Osteocyte (in vitro differentiated cells): Measurements from ENCODE around the gene MAEL. TPM values are rescaled to one million over a fixed set of nuclear protein-coding genes. Genes with fewer than 3 reads are reported as not detected.
A peak's percentile ranks its signal among the peaks of the same experiment; 100 is the strongest.

Experiments used
- DNase-seq: peaks from one replicate; pipeline ENCODE4 v3.0.0; 2021; ENCODE audit warnings: mixed read lengths; ENCODE audit not compliant: unreplicated experiment; ENCODE audit errors: extremely low spot score
- H3K27ac Mint-ChIP-seq: one replicate; pipeline ENCODE4 v1.8.0; 2021; ENCODE audit warnings: mild to moderate bottlenecking, mixed read lengths; ENCODE audit not compliant: unreplicated experiment
- H3K27me3 Mint-ChIP-seq: one replicate; pipeline ENCODE4 v1.8.0; 2021; ENCODE audit warnings: mixed read lengths; ENCODE audit not compliant: unreplicated experiment
- H3K36me3 Mint-ChIP-seq: one replicate; pipeline ENCODE4 v1.8.0; 2021; ENCODE audit warnings: mixed read lengths; ENCODE audit not compliant: unreplicated experiment
- H3K4me1 Mint-ChIP-seq: one replicate; pipeline ENCODE4 v1.8.0; 2021; ENCODE audit warnings: mixed read lengths; ENCODE audit not compliant: unreplicated experiment
- H3K4me3 Mint-ChIP-seq: one replicate; pipeline ENCODE4 v1.8.0; 2021; ENCODE audit warnings: mild to moderate bottlenecking, moderate library complexity, mixed read lengths; ENCODE audit not compliant: unreplicated experiment
- H3K9me3 Mint-ChIP-seq: one replicate; pipeline ENCODE4 v1.8.0; 2021; ENCODE audit warnings: mixed read lengths; ENCODE audit not compliant: unreplicated experiment
- CTCF ChIP-seq: fragments of 200-600 bp; sonication (generic); IDR thresholded peaks from 2 replicates; pipeline ENCODE4 v1.5.0; 2021; ENCODE audit warnings: antibody characterized with exemption, mild to moderate bottlenecking, moderate library complexity
- total RNA-seq: library from RNA; stranded (reverse); gene quantifications from 2 replicates; pipeline ENCODE4 v1.2.1, GENCODE V29; 2021

The MAEL gene
- total RNA-seq, 1 donor from 2014 or later: not detected

- Mint-ChIP-seq H3K4me3 (no peak overlapping the region), H3K4me1 (peaks cover 11% of the 10 kb centered on the region), H3K9me3 (no peaks in the 10 kb centered on the region), H3K27me3 (peaks cover 70% of the 10 kb centered on the region), H3K36me3 (no peaks in the 10 kb centered on the region), H3K27ac (no peak overlapping the region)
- no peak for DNase-seq
- TF ChIP-seq CTCF: no peak
Measured at GRCh38 chr1:166972193-166972592, 16.9 kb upstream of the MAEL start.

- H3K4me1 Mint-ChIP-seq: peaks cover 11% of the 10 kb centered on the region
- no peaks in the 10 kb centered on the region for H3K9me3 Mint-ChIP-seq
- H3K27me3 Mint-ChIP-seq: peaks cover 74% of the 10 kb centered on the region
- TF ChIP-seq CTCF: no peak
- H3K4me3 Mint-ChIP-seq: no peak overlapping the region
- DNase-seq: no peak
- no peaks in the 10 kb centered on the region for H3K36me3 Mint-ChIP-seq
- no peak overlapping the region for H3K27ac Mint-ChIP-seq
Measured at GRCh38 chr1:166972826-166973225, 16.3 kb upstream of the MAEL start.

- Mint-ChIP-seq H3K36me3 (no peaks in the 10 kb centered on the region), H3K27me3 (peaks cover 76% of the 10 kb centered on the region), H3K9me3 (no peaks in the 10 kb centered on the region), H3K27ac (no peak overlapping the region), H3K4me3 (peak overlapping the region; percentile 65), H3K4me1 (peaks cover 11% of the 10 kb centered on the region)
- no peak for DNase-seq
- no peak for TF ChIP-seq CTCF
Measured at GRCh38 chr1:166974647-166975345, 14.3 kb upstream of the MAEL start.

GRCh38 chr1:166975361-166976129 lies 13.5 kb upstream of the MAEL start, which contains the start of gene ILDR2:
Gene ILDR2, minus strand, starts transcription at chr1:166975540. Its CDS starts 272 bp downstream, at chr1:166975268.
- no peaks in the 10 kb centered on the region for H3K9me3 Mint-ChIP-seq
- peak within 1 kb of the TSS; percentile 65 for H3K4me3 Mint-ChIP-seq
- no peak for DNase-seq
- H3K4me1 Mint-ChIP-seq: peaks cover 11% of the 10 kb centered on the region
- no peak within 1 kb of the TSS for H3K27ac Mint-ChIP-seq
- TF ChIP-seq CTCF: no peak
- H3K27me3 Mint-ChIP-seq: peaks cover 70% of the 10 kb centered on the region
- H3K36me3 Mint-ChIP-seq: no peaks in the 10 kb centered on the region

- peaks cover 11% of the 10 kb centered on the region for H3K4me1 Mint-ChIP-seq
- H3K9me3 Mint-ChIP-seq: no peaks in the 10 kb centered on the region
- no peaks in the 10 kb centered on the region for H3K36me3 Mint-ChIP-seq
- H3K4me3 Mint-ChIP-seq: no peak overlapping the region
- no peak overlapping the region for H3K27ac Mint-ChIP-seq
- no peak for TF ChIP-seq CTCF
- peaks cover 56% of the 10 kb centered on the region for H3K27me3 Mint-ChIP-seq
- no peak for DNase-seq
Measured at GRCh38 chr1:166977951-166978350, 11.1 kb upstream of the MAEL start.
